IMR-90 (cell line): Measurements from ENCODE around the gene PRR16.

Experiments used
- CHD1 ChIP-seq: IDR thresholded peaks from 2 replicates; pipeline ENCODE4 v1.6.1; 2012; ENCODE audit warnings: low read depth, low read length, improper control_type of control experiment
- CTCF ChIP-seq: conservative IDR thresholded peaks from 2 replicates; pipeline ENCODE4 v1.5.1; 2012; ENCODE audit warnings: mild to moderate bottlenecking, low read depth, low read length, improper control_type of control experiment
- ELK1 ChIP-seq: fragments of 150-350 bp; IDR thresholded peaks from 2 replicates; pipeline ENCODE4 v1.6.1; 2016; ENCODE audit warnings: low read depth, mild to moderate bottlenecking, low read length, moderate library complexity, borderline replicate concordance
- MAZ ChIP-seq: IDR thresholded peaks from 2 replicates; pipeline ENCODE4 v1.6.1; 2012; ENCODE audit warnings: low read depth, mild to moderate bottlenecking, low read length, improper control_type of control experiment, moderate library complexity, borderline replicate concordance
- POLR2A ChIP-seq: IDR thresholded peaks from 2 replicates; pipeline ENCODE4 v1.6.1; 2012; ENCODE audit warnings: mild to moderate bottlenecking, low read depth, low read length
- RAD21 ChIP-seq: IDR thresholded peaks from 2 replicates; pipeline ENCODE4 v1.6.1; 2012; ENCODE audit warnings: low read length, improper control_type of control experiment
- RCOR1 ChIP-seq: IDR thresholded peaks from 2 replicates; pipeline ENCODE4 v1.6.1; 2012; ENCODE audit warnings: mild to moderate bottlenecking, low read length, improper control_type of control experiment; ENCODE audit not compliant: insufficient replicate concordance

GRCh38 chr5:120517607-120518252 lies 53.6 kb downstream of the PRR16 start:
- no peak for TF ChIP-seq CHD1
- no peak for TF ChIP-seq CTCF
- TF ChIP-seq POLR2A = no peak
- TF ChIP-seq MAZ = no peak
- no peak for TF ChIP-seq RCOR1
- no peak for TF ChIP-seq RAD21
- no peak for TF ChIP-seq ELK1
